AG09319 (cell line): Measurements from ENCODE around the gene NRARP.
A peak's percentile ranks its signal among the peaks of the same experiment; 100 is the strongest.

Experiments used
- DNase-seq: peaks from one replicate; pipeline ENCODE4 v3.0.0-alpha.2; 2010; ENCODE audit warnings: low read depth; ENCODE audit errors: extremely low read depth
- TF ChIP-seq, protein P1 (sequence below): IDR thresholded peaks from 2 replicates; pipeline ENCODE4 v1.5.1; 2011; ENCODE audit warnings: low read depth, mild to moderate bottlenecking, inconsistent platforms, low read length, moderate library complexity

The NRARP gene

GRCh38 chr9:137293094-137293481 is 9.0 kb downstream of the NRARP start:
- TF ChIP-seq, protein P1, sequence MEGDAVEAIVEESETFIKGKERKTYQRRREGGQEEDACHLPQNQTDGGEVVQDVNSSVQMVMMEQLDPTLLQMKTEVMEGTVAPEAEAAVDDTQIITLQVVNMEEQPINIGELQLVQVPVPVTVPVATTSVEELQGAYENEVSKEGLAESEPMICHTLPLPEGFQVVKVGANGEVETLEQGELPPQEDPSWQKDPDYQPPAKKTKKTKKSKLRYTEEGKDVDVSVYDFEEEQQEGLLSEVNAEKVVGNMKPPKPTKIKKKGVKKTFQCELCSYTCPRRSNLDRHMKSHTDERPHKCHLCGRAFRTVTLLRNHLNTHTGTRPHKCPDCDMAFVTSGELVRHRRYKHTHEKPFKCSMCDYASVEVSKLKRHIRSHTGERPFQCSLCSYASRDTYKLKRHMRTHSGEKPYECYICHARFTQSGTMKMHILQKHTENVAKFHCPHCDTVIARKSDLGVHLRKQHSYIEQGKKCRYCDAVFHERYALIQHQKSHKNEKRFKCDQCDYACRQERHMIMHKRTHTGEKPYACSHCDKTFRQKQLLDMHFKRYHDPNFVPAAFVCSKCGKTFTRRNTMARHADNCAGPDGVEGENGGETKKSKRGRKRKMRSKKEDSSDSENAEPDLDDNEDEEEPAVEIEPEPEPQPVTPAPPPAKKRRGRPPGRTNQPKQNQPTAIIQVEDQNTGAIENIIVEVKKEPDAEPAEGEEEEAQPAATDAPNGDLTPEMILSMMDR: no peak
- no peak for DNase-seq

- no peak for DNase-seq
- TF ChIP-seq, protein P1: peak; percentile 32
Measured at GRCh38 chr9:137286975-137287383, 15.1 kb downstream of the NRARP start.

DNA sequence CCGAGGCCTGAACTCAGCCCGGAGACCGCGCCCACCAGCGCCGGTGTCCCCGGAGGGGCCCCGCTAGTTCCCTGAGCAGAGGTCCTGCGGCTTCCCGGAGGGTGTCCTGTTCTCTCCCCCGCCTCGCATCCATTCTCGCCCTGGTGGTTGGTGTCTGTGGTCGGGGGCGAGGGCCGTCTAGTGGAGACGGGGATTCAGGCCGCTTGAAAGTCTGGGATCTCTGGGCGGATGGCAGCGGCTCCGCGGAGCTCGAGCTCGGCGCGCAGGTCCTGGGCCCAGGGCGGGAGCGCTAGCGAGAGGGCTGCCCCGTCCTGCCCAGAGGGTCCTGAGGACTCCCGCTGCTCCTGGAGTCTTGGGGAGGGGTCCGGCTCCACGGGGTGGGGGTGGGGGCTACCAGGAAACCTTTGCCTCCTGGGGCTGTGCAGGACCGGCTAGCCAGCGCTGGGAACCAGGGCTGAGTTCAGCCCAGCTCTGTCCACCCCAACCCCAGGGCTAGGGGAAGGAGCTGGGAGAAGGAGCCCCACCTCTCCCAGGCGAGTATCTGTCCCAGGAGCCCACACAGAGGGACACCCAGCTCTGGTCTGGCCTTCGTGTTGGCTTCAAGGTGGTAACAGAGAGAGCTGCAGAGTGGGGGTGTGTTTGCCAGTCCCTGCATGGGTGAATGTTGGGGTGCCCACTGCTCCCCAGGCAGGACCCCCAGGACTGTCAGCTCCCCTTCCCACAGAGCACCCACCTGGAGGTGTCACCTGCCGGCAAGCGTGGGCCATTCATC is 20.5 kb downstream of the NRARP start:
- TF ChIP-seq, protein P1: no peak

DNA sequence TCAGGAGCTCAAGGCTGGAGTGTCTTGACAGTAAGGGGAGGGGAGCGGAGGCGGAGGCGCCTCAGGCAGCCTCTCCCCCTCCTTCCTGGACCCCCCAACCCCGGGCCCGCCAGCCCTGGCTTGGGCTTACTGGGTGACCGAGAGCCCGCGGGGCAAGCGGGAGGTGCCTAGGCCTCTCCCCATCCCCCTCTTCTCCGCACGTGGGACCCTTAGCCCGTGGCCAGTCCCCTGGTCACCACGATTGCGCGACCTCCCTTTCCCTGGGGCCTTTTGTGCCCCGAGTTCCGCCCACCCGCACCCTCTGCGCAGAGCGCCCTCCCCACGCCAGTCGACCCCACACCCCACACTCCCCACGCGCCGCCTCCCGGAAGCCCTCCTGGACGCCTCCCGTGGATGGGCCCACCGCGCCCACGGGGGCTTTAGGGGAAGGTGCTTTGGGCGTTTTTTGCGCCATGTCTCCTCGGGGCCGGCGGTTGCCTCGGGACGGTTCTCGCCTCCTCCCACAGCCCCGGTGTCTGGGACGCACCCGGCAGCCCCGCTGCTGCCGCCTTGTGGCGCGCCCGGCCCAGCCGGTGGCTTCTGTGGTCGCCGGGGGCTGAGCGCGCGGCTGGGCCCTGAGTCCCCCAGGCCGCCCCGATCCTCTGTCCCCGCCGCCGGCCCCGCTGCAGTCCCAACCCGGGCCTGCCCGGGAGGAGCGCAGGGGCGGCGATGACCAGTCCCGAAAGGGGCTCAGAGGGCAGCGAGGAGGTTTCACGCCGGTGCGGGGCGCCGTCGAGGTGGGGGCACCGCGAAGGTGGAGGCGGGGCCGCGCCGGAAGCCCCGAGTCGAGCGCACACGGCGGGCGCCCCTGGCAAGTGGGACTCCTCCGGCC is 21.4 kb downstream of the NRARP start:
- TF ChIP-seq, protein P1: no peak
- DNase-seq: no peak

More for the DNA sequence above, 20.5 kb downstream of the NRARP start:
- DNase-seq: no peak

DNA sequence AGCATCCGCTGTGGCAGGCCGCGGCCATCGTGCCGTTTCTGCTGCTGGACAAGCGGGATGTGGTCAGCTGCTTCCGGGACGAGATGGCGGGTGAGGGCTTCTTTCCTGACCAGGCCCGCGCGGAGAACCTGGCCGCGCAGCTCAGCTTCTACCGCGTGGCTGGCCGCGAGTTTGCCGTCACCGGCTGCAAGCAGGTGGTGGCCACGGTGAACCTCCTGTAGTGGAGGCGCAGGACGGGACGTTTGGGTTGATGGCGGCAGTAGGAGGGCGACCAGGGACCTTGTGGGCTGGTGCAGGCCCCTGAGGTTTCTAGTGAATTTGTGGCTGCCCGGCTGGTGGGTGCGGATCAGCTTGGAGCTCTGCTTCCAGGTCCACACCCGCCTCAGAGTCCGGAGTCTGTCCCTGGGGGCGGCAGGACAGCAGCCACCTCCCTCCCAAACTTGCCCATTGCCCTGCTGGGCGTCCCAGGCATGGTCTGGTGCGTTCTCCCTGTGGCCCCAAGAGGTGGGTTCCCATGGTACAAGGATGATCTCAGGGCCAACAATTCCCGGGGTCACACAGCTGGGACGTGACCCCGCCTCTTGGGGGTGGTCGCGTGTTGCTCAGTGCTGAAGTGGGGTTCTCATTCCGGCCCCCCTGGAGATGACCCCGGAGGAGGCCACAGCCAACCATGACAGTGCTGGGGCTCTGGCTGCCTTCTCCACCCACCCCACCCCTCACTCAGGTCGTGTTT is 22.2 kb downstream of the NRARP start:
- DNase-seq: no peak
- TF ChIP-seq, protein P1: no peak

DNA sequence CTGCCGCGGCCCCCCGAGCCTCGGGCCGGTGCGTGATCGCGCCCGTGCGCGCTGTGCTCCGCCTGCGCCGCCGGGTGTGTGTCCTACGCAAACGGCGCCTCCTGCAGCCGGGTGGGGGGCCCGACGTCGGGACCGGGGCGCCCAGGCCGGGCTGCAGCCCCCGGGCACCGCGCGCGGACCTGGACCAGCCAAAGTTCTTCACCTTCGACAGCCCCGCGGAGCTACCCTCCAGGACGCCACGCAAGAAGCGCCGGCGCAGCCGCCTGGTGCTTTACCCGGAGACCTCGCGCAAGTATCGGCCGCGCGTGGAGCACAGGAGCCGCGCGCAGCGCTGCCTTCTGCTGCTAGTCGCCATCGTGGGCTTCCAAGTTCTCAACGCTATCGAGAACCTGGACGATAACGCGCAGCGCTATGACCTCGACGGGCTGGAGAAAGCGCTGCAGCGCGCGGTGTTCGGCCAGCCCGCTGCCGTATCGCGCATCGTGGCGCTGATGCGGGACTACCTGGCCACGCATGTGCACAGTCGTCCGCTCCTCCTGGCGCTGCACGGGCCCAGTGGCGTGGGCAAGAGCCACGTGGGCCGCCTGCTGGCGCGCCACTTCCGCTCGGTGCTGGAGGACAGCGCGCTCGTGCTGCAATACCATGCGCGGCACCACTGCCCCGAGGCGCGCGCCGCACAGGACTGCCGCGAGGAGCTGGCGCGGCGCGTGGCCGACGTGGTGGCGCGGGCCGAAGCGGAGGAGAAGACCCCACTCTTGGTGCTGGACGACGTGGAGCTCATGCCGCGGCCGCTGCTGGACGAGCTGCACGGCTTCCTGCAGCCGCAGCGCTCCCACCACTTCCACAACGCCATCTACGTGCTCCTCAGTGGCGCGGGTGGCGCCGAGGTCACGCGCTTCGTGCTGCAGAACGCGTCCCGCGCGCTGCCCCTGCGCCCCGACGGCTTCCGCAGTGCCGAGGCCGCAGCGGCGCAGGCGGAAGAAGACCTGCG is 23.1 kb downstream of the NRARP start:
- no peak for DNase-seq
- TF ChIP-seq, protein P1: no peak
